Left lung (tissue), 10 donors: ENCODE data around the gene MYT1. TPM values are rescaled to one million over a fixed set of nuclear protein-coding genes. Genes with fewer than 3 reads are reported as not detected.

Experiments used
- ATAC-seq: fragments of 200-7000 bp; cut with Tn5 transposase; one replicate; pipeline ENCODE4 v1.9.1; 2020; ENCODE audit warnings: moderate library complexity
- DNase-seq, 4 donors: peaks; one replicate each; pipeline ENCODE4 v3.0.0-alpha.2; 2013 to 2020
- H3K27ac ChIP-seq, 2 donors: fragments of 200-600 bp; sonication (generic) in 1 of 2; one replicate each; pipeline versions ENCODE4 v1.5.0 to v1.8.0; 2020 to 2021
- H3K27me3 ChIP-seq, 2 donors: fragments of 200-600 bp; sonication (generic) in 1 of 2; one replicate each; pipeline versions ENCODE4 v1.5.0 to v1.8.0; 2020 to 2021
- H3K36me3 ChIP-seq, 2 donors: fragments of 200-600 bp; sonication (generic) in 1 of 2; one replicate each; pipeline versions ENCODE4 v1.5.0 to v1.8.0; 2020 to 2021
- H3K4me1 ChIP-seq, 2 donors: fragments of 200-600 bp; one replicate each; pipeline ENCODE4 v1.8.0; 2021
- H3K4me3 ChIP-seq, 2 donors: fragments of 200-600 bp; sonication (generic) in 1 of 2; one replicate each; pipeline versions ENCODE4 v1.5.0 to v1.8.0; 2020 to 2021; ENCODE audit warnings: mild to moderate bottlenecking in 1 of 2
- H3K9me3 ChIP-seq, 2 donors: fragments of 200-600 bp; sonication (generic) in 1 of 2; one replicate each; pipeline versions ENCODE4 v1.5.0 to v1.8.0; 2020 to 2021
- intact Hi-C, 2 donors: fragments of 100-400 bp; cut with DNase I; formaldehyde crosslinking; loops; one replicate each; pipeline versions ENCODE4 v1.11.2 to v1.14.2; 2022
- polyA plus RNA-seq, 6 donors: library from polyadenylated mRNA; unstranded; fragments of 120-200 nt; gene quantifications; one replicate each; pipeline ENCODE4 v1.2.1, GENCODE V29; 2013; ENCODE audit not compliant: insufficient read length in 6 of 6
- total RNA-seq, 2 donors: library from RNA; stranded (reverse); fragmentation: NEBNext Ultra II Directional; extraction: Animal tissue kit (Norgen Biotek cat#: 25700); gene quantifications; one replicate each; pipeline ENCODE4 v1.2.1, GENCODE V29; 2021
- TF ChIP-seq, protein P1 (sequence below), 2 donors: fragments of 200-600 bp; sonication (generic) in 1 of 2; IDR thresholded peaks; one replicate each; pipeline versions ENCODE4 v1.5.0 to v1.8.0; 2021; ENCODE audit warnings: antibody characterized with exemption in 2 of 2
- donor health status: DM: no; HTN: yes; CAD: no.
- donor health status: DM: no; HTN: no; CAD: no.

The MYT1 gene
- total and polyA plus RNA-seq, 8 donors, result 0.26 to 0.42 (median 0.32) TPM; not detected in 2

- DNase-seq (no peak), ATAC-seq (no peak)
- Histone ChIP-seq H3K9me3 (no peaks in the 10 kb centered on the region), H3K4me1 (no peaks in the 10 kb centered on the region), H3K27me3 (no peaks in the 10 kb centered on the region), H3K27ac (no peak overlapping the region), H3K36me3 (no peaks in the 10 kb centered on the region), H3K4me3 (no peak overlapping the region)
- intact Hi-C loops, result no loop called here
- TF ChIP-seq, protein P1, sequence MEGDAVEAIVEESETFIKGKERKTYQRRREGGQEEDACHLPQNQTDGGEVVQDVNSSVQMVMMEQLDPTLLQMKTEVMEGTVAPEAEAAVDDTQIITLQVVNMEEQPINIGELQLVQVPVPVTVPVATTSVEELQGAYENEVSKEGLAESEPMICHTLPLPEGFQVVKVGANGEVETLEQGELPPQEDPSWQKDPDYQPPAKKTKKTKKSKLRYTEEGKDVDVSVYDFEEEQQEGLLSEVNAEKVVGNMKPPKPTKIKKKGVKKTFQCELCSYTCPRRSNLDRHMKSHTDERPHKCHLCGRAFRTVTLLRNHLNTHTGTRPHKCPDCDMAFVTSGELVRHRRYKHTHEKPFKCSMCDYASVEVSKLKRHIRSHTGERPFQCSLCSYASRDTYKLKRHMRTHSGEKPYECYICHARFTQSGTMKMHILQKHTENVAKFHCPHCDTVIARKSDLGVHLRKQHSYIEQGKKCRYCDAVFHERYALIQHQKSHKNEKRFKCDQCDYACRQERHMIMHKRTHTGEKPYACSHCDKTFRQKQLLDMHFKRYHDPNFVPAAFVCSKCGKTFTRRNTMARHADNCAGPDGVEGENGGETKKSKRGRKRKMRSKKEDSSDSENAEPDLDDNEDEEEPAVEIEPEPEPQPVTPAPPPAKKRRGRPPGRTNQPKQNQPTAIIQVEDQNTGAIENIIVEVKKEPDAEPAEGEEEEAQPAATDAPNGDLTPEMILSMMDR (IDR thresholded peaks at IDR 0.05), result no peak
These were observed 72.2 kb downstream of the MYT1 start for GRCh38 chr20:64236137-64237088.

- H3K4me3 ChIP-seq, result no peak overlapping the region
- no peaks in the 10 kb centered on the region for H3K9me3 ChIP-seq
- no peaks in the 10 kb centered on the region for H3K27me3 ChIP-seq
- H3K4me1 ChIP-seq, result no peaks in the 10 kb centered on the region
- no peak overlapping the region for H3K27ac ChIP-seq
- intact Hi-C loops, result no loop called here
- H3K36me3 ChIP-seq, result no peaks in the 10 kb centered on the region
- ATAC-seq (no peak), DNase-seq (peak in 1 of 4 donors; percentile 27)
- TF ChIP-seq, protein P1 (IDR thresholded peaks at IDR 0.05), result no peak
These were observed 73.1 kb downstream of the MYT1 start for GRCh38 chr20:64237316-64237715.

DNA sequence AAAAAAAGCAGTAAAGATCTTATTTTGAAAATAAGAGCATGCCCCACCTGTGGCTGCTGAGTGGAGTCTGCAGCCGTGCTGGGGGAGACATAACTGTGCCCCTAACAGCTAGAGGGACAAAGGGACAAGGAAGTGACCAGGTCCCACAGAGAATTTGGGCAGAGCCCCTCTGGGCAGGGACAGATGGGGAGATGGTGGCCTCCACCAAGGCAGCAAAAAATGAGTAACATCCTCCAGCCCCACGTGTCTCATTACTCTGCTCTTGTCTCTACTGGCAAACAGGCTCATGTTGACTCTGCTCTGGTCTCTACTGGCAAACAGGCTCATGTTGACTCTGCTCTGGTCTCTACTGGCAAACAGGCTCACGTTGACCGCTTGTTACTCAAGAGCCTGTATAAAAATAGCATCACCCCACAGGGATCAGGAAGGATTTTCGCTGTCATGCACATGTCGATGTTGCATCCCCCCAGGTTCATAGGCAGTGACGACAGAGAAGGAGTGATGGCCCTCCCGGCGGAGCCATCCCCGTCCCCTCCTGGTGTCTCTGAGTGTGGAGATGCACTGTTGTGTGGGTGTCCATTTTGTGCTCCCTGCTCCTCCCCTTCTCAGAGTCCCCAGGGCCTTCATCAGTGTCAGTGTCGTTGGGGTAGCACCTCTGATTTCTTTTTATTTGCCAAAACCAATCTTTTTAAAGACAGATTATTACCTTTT is 74.0 kb downstream of the MYT1 start:
- DNase-seq, result peak in 1 of 4 donors; percentile 9
- intact Hi-C loops, result no loop called here
- Histone ChIP-seq H3K36me3 (no peaks in the 10 kb centered on the region), H3K4me1 (no peaks in the 10 kb centered on the region), H3K4me3 (no peak overlapping the region), H3K27me3 (no peaks in the 10 kb centered on the region), H3K27ac (no peak overlapping the region), H3K9me3 (no peaks in the 10 kb centered on the region)
- TF ChIP-seq, protein P1 (IDR thresholded peaks at IDR 0.05), result no peak
- ATAC-seq, result no peak

- Histone ChIP-seq H3K27ac (no peak overlapping the region), H3K4me3 (no peak overlapping the region), H3K9me3 (no peaks in the 10 kb centered on the region), H3K36me3 (no peaks in the 10 kb centered on the region), H3K27me3 (no peaks in the 10 kb centered on the region), H3K4me1 (no peaks in the 10 kb centered on the region)
- no peak for ATAC-seq
- DNase-seq, result peak in 1 of 4 donors; percentile 13
- TF ChIP-seq, protein P1 (IDR thresholded peaks at IDR 0.05), result no peak
- intact Hi-C loops, result no loop called here
These were observed 74.7 kb downstream of the MYT1 start for GRCh38 chr20:64238851-64239387.
